AG10803 (cell line): ENCODE measurements around the gene DNAJB5.
A peak's percentile ranks its signal among the peaks of the same experiment; 100 is the strongest.

ENCODE experiments used
- DNase-seq: peaks from one replicate; pipeline ENCODE4 v3.0.0; 2010; ENCODE audit warnings: low read depth
- H3K4me3 ChIP-seq: 2 replicates; pipeline ENCODE4 v1.5.1; 2011; ENCODE audit warnings: mild to moderate bottlenecking, low read length, control low read depth
- TF ChIP-seq, protein P1 (sequence below): conservative IDR thresholded peaks from 2 replicates; pipeline ENCODE4 v1.5.1; 2011; ENCODE audit warnings: mild to moderate bottlenecking, low read length, control low read depth, inconsistent platforms

DNAJB5 gene

GRCh38 chr9:35027374-35027773 is 37.8 kb downstream of the DNAJB5 start:
- DNase-seq: no peak
- H3K4me3 ChIP-seq: no peak overlapping the region
- TF ChIP-seq, protein P1, sequence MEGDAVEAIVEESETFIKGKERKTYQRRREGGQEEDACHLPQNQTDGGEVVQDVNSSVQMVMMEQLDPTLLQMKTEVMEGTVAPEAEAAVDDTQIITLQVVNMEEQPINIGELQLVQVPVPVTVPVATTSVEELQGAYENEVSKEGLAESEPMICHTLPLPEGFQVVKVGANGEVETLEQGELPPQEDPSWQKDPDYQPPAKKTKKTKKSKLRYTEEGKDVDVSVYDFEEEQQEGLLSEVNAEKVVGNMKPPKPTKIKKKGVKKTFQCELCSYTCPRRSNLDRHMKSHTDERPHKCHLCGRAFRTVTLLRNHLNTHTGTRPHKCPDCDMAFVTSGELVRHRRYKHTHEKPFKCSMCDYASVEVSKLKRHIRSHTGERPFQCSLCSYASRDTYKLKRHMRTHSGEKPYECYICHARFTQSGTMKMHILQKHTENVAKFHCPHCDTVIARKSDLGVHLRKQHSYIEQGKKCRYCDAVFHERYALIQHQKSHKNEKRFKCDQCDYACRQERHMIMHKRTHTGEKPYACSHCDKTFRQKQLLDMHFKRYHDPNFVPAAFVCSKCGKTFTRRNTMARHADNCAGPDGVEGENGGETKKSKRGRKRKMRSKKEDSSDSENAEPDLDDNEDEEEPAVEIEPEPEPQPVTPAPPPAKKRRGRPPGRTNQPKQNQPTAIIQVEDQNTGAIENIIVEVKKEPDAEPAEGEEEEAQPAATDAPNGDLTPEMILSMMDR: no peak

- no peak overlapping the region for H3K4me3 ChIP-seq
- DNase-seq: no peak
- TF ChIP-seq, protein P1: no peak
Observed at GRCh38 chr9:35027860-35028259, 38.3 kb downstream of the DNAJB5 start.

DNA sequence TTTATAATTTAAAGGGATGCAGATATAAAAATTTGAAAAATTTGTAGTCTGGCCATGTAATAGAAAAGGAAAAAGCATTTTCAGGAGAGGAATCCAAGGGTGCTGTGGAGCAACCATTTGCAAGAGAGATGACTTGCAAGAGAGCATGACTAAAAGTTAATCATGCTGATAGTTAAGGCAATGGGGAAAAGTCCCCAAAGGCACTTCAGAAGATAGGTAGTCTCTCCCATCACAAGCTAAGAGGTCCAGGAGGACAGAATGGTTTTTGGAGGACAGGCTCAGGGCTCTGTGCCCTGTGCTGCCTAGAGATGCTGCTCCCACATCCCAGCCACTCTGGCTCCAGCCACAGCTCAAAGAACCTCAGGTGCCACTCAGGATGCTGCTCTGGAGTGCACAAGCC is 38.8 kb downstream of the DNAJB5 start:
- H3K4me3 ChIP-seq: no peak overlapping the region
- no peak for DNase-seq
- TF ChIP-seq, protein P1: no peak

- H3K4me3 ChIP-seq: no peak overlapping the region
- TF ChIP-seq, protein P1: no peak
- no peak for DNase-seq
Observed at GRCh38 chr9:35029241-35029640, 39.7 kb downstream of the DNAJB5 start.

DNA sequence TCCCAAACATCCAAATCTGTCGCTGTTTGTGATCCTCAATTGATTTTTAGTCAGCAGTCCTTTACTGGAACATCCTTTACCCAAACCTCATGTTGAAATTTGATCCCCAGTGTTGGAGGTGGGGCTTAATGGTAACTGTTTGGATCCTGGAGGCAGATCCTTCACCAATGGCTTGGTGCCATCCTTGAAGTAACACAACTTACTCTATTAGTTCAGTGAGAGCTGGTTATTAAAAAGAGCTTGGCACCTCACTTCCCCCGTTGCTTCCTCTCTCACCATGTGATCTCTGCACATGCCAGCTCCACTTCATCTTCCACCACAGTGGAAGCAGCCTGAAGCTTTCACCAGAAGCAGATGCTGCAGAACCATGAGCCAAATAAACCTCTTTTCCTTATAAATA is 40.3 kb downstream of the DNAJB5 start:
- H3K4me3 ChIP-seq: no peak overlapping the region
- no peak for DNase-seq
- TF ChIP-seq, protein P1: no peak

- H3K4me3 ChIP-seq: no peak overlapping the region
- no peak for DNase-seq
- TF ChIP-seq, protein P1: no peak
Observed at GRCh38 chr9:35033101-35033500, 43.6 kb downstream of the DNAJB5 start.

GRCh38 chr9:35035851-35036701 is 46.5 kb downstream of the DNAJB5 start:
- DNase-seq: peak; percentile 52
- TF ChIP-seq, protein P1: no peak
- peak overlapping the region; percentile 43 for H3K4me3 ChIP-seq
